GM18951 (cell line): ENCODE results near the gene HOXD11.

Experiments used
- POLR2A ChIP-seq: IDR thresholded peaks from 4 replicates; pipeline ENCODE4 v1.6.1; 2011; ENCODE audit warnings: mild to moderate bottlenecking; ENCODE audit not compliant: insufficient read length, insufficient read depth; ENCODE audit errors: extremely low read depth
- in situ Hi-C: fragments of 300-500 bp; cut with MboI; formaldehyde crosslinking; loops from one replicate; pipeline ENCODE4 v1.12.0; 2022; ENCODE audit warnings: low sequenced_read_pairs, mixed read lengths, inconsistent platforms; ENCODE audit not compliant: unreplicated experiment

The HOXD11 gene

DNA sequence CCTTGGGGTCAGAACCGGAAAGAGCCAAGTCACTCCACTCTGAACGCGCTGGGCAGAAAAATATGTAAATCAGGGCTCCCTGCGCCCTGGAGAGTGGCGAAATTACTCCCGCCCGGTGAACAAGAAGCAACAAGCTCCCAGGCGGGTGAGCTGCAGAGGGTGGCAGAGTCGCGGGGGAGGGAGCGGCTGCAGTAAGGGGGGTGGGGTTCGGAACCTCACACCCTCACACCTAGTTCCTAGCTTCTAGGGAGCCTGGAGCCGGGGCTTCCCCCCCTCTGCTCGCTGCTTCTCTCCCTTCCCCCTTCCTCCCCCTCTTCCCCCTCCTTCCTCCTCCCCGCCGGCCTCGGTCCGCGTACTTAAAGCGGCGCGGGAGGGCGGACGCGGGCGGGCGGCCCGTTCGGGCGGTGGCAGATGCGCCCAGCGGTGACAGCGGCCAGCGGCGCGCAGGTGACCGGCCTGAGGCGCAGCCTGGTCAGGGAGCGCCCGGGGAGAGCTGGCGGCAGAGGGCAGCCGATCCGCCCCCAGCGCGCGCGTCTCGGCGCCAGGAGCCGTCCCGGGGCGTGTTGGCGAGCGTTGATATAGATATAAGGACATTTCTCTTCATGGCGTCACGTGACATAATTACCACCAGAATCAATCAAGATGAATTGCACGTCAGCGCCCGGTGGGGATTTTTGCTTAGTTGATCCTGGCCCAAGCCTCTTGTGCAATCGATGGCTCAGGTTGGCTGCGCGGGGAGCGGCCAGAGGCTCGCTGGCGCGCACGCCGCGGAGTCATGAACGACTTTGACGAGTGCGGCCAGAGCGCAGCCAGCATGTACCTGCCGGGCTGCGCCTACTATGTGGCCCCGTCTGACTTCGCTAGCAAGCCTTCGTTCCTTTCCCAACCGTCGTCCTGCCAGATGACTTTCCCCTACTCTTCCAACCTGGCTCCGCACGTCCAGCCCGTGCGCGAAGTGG is at the start of gene HOXD11:
TSS of gene HOXD11 (plus strand) at position 700 of the 959 bp plus-strand sequence. CDS start at position 776, 76 bp downstream.
- in situ Hi-C loops: no loop called here
- TF ChIP-seq POLR2A: no peak

DNA sequence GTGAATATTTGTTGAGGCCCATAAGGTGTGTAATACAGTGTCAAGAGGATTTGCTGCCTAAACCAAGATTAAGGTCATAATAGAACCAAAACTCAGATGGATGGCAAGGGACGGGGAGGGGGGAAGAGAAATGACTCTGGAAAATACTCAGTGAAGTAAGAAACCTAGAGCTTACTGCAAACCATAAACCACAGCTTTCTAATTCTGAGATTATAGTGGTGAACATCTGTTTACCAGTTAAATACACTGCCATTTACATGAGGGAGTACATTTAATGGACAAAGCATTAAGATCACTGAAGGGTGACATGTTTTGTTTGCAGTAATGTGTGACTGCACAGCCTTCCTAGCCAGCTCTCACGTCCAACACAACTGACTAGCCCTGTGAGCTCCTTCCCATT is 43.1 kb upstream of the HOXD11 start:
- TF ChIP-seq POLR2A: no peak
- in situ Hi-C loops: no loop called here

DNA sequence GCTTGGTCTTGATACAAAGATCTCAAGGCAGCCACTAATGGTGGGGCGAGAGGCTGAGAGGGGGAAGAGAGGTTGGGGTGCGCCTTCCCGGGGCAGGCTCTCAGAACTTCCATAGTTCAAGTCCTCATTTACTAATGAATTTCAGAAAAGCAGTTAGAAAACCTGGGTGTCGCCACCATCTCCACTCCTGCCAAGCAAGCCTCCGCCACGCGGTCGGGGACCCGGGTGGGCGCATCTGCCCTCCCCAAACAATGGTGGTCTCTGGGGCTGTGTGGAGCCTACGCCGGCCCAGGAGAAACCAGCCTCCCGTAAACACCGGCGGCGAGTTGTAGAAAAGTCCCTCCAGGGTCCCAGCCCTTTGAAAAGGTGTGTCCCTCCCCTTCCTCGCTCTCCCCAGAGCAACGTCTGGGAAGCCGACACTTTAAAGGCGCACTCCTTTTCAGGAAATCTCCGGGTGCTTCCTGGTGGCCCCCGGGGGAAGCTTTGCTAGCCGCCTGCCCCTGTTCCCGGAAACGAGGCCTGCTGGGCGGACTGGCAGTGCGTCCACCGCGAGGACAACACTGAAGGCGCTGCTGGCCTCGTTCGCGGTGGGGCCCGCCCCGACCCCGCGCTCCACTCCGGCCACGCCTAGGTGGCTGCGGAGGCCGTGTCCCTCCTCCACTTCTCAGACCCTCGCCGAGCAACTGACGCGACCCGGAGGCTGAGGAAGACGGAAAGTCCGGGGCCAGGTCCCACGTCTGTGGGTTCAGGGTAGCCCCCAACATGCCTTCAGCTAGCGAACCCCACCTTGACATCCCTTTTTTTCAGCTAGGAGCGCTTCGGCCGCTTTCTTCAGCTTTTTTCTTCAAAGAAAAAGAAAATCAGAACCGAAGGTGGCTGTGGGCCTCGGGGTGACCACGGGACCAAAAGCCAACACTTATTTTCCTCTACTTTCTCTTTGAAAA is 40.2 kb upstream of the HOXD11 start:
- in situ Hi-C loops: no loop called here
- TF ChIP-seq POLR2A: no peak

DNA sequence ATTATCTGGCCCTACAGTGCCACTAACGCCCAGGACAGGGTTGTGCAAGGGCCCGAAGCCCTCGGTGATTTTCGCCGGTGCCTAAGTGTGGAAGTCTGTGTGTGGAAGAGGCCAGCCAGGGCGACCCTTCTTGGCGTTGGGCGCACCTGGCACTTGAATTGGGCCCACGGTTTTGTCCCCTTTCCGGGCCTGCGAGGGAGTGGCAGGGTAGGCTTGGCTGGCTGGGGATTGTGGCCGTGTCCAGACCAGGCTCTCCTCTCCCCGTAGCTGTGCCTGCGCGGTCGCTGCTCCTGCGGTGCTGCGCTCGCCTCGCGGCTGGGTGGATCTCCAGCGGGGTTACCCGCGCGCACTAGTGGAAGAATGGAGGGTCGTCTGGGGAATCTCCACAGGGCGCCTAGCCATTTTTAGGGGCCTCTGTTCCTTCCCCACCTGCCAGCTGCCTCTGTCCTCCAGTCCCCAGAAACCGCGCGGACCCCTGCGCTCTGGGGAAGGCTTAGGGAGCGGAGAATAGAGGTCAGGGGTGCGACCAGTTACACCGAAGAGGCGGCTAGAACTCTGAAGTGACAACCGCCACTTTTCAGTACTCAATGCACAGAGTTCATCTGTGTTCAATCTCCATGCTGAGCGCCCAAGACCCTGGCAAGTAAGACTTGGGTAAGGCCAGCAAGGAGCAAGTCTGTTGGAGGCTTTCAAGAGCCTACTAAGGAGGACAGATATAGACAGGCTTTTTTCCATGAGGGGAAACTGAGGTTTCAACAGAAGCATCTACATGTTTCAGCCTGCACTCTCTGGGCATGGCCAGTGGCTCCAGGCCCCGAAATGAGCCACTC is 39.3 kb upstream of the HOXD11 start:
- in situ Hi-C loops: no loop called here

DNA sequence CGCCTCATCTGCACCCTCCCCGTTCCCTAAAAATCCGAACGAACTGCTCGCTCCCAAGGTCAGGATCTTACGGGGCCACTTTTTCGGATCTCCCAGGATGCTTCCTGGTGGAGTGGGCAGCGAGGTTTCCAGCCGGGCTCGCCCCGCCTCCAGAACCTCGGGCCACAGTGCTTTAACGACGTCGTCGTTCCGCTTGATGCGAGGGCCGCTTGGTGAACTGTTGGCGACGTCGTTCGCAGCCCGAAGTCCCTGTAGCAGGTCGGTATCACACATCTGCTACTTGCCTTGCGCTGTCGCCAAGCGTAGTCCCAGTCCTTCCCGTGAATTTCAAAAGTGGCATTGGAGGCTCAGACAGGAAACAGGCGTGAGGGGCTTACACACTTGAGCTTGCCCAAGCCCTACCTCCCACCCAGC is 38.7 kb upstream of the HOXD11 start:
- no peak for TF ChIP-seq POLR2A
- in situ Hi-C loops: no loop called here

More for the DNA sequence above, 39.3 kb upstream of the HOXD11 start:
- TF ChIP-seq POLR2A: no peak

DNA sequence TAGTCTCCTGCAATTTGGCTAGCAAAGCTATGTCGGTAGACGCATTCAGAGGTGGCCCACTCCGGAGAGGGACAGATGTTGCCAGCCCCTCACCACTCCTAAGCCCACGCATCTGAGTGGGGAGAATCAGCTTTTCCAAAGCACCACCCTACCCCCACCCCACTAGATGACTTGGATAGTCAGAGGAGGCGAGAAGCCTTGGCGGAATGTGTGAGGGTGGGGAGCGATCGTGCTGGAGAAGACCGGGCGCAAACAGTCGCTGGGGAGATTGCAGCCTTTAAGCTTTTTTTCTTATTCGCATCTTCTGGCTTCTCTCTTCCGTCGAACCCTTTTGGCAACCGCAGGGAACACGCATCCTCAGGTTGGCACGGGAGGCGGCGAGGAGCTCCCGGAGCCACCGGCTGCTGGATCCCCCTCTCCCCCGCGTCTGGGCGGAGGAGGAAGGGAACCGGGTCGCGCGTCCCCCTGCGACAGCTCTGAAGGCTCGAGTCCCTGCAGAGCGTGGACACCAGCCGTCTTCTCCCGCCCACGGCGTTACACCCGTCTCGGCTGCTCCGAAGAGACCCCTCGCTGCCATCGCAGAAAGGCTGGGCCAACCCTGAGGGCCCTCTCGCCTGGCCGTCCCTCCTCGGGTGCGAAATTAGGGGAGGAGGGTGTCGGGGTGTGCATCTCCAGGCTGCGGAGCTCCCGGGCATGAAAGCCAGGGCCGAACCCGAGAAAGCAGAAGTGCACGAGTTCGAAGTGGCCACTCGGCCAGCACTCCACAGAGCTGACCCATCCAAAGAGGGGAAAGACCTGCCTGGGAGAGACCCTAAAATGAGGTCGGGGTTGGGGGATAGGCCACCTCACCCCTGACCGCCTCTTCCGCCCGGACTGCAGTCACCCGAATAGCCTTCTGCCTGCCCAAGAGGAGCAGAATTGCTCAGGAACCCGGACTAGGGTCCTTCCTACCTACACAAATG is 35.5 kb upstream of the HOXD11 start:
- no peak for TF ChIP-seq POLR2A
- in situ Hi-C loops: loop anchor here (10.0 kb wide), 1 partner anchor 387 kb away; no protein-coding TSS in a partner anchor

DNA sequence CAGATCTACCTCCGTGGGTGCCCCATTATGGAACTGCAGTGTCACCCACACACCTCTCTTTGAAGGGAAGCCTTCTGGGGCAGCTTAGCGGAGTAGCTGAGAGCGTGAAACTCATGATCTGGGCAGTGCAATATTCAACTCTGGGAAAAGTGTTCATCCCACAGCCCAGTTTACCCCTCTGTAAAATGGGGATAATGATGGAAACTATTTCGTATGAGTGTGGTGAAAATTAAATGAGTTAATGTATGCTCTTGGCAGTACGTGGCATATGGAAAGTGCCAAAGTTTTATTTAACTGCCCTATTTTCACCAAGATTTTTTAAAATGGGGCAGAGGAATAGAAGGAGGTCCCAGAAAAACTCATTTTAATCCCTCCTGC is 34.8 kb upstream of the HOXD11 start:
- in situ Hi-C loops: loop anchor here (10.0 kb wide), 1 partner anchor 387 kb away; no protein-coding TSS in a partner anchor
- TF ChIP-seq POLR2A: no peak

DNA sequence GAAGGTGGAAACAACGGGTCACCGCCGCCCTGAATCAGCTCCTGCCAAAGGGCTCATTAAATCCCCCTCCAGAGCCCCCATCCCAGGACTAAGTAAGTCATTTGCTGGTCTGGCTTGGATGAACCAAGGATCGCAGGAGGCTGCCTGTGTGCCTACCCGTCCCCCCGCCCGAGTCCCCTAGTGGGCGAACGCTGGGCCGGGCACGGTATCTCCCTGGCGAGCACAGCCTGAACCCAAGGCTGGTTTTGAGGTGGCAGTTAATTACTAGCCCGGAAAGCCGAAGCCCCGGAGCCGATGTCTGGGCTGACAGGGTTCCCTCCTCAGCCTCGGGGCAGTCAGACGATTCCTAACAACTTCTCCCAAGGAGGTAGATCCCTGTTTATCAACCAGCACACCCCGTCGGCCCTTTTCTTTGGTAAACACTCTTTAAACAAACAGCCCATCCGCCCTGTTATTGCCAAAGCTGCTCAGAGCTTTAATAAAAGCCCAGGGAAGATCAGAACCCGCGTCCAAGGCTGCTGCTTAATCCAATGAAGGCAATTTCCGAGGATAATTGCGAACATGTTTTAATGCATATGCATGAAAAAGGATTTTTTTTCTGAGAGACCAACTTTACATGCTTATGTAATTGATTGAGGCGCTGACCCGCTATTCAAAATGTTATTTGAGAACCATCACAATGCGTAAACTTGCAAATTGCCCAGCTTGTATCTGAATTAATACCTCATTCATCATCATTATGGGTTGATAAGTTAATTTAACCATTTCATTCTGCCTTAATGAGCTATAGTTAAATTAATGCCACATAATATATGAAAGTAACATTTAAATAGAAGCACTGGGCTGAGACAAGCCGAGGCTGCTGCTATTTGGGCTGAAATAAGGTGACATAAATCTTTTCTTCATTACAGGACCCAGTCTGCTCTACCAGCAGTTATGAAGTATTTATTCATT is 33.9 kb upstream of the HOXD11 start:
- no peak for TF ChIP-seq POLR2A
- in situ Hi-C loops: loop anchor here (10.0 kb wide), 1 partner anchor 388 kb away; no protein-coding TSS in a partner anchor

DNA sequence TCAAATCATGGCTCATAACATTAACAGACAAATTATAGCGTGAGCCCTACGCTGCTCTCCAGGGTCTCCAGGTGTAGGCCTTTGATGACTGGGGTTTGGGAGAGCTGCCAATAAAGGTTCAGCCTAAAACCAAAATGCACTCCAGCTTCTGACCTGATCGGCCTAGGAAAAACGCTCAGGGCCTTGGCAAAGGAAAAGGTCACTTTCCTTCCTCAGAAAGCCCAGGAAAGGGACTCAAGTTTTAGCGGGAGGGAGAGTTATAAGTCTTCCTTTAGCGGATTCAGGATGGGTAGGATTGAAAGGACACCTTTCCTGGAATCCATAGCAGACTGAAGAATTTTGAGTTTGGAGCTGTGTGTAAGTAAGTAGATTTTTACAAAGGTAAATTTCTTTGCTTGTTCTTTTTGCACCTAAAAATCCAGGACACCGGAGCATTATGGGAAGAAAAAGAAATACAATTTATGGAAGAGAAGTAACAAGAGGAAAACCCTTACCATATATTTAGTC is 32.1 kb upstream of the HOXD11 start:
- in situ Hi-C loops: loop anchor here (10.0 kb wide), 1 partner anchor 390 kb away; no protein-coding TSS in a partner anchor
- no peak for TF ChIP-seq POLR2A

DNA sequence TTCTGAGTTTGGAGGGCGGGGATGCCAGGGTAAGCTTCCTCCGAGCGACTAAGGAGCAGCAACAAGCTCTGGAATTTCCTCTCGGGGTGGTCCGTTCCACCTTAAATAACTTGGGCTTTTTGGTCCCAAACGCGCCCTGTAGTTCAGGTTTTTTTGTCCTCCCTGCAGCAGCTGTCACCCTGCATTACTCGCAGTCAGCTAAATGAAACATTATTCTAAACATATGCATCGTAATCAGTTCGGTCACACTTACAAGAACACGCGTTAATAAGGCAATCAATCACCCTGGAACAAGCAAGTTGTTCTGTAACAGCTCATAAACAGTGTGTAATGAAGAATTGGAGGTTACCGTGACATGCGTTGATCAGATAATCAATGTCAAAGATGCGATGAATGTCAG is 31.6 kb upstream of the HOXD11 start:
- in situ Hi-C loops: loop anchor here (10.0 kb wide), 1 partner anchor 391 kb away; no protein-coding TSS in a partner anchor
- TF ChIP-seq POLR2A: no peak
